GM19395 (cell line): ENCODE measurements around the gene ARFGEF3.
"Not testable (repeated sequence)": the region's sequence is repeated elsewhere in the genome, so short reads cannot be mapped to it uniquely, and the experiment has no call there.

Experiments
- ATAC-seq: cut with Tn5 transposase; IDR thresholded peaks from one replicate; pipeline ENCODE4 v1.9.1; 2021; ENCODE audit warnings: mild to moderate bottlenecking, moderate library complexity; ENCODE audit not compliant: unreplicated experiment

ARFGEF3 gene

GRCh38 chr6:138161338-138162110 lies at the start of gene ARFGEF3:
TSS of gene ARFGEF3 (plus strand) at chr6:138161939. CDS start at chr6:138162087, 148 bp downstream.
- peak; percentile 64 for ATAC-seq

- no peak for ATAC-seq
These were observed 48.0 kb upstream of the ARFGEF3 start for GRCh38 chr6:138113588-138114210.

GRCh38 chr6:138115201-138115600 lies 46.5 kb upstream of the ARFGEF3 start:
- no peak for ATAC-seq

DNA sequence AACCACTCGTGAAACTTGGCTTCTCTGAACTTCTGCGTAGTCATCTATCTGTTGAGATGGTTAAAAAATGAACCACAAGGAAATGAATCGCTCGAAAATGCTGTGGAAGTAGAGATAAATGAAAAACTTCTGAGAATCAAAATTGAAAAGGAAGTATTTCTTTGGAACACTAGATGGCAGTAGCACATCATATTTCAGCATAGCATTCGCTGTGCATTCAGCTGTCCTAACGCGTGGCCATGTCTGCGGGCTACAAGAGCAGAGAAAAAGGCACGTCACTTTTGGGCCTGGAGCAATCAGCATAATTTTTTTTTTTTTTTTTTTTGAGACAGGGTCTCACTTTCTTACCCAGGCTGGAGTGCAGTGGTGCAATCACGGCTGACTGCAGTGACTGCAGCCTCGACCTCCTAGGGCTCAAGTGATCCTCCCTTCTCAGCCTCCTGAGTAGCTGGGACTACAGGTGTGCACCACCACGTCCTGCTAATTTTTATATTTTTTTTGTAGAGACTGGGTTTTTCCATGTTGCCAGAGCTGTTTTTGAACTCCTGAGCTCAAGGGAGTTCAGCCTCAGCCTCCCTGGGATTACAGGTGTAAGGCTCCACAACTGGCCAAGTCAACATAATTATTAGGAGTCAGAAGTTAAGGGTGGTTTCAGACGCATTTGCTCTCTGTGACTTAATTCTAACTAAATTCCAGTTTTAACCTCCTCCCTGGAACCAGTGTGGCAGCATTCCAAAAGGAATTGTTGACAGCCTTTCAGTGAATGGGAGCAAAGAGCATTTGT lies 45.7 kb upstream of the ARFGEF3 start:
- peak; percentile 82 for ATAC-seq

DNA sequence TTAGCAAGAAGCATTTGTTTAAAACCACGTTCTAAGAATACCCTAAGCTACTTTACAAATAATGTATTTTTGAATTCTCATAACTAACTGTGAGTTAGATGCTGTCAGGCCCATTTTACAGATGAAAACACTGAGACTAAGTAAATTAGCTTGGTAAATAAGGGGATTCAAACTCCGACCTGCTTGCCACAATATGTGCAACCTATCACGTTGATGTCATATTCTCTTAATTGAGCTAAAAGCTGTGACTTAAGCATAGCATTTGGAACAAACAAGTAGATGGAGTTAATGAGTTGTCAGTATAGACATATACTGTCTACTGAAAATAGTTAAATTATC lies 45.1 kb upstream of the ARFGEF3 start:
- ATAC-seq = no peak

GRCh38 chr6:138117376-138117914 lies 44.3 kb upstream of the ARFGEF3 start:
- ATAC-seq = no peak

DNA sequence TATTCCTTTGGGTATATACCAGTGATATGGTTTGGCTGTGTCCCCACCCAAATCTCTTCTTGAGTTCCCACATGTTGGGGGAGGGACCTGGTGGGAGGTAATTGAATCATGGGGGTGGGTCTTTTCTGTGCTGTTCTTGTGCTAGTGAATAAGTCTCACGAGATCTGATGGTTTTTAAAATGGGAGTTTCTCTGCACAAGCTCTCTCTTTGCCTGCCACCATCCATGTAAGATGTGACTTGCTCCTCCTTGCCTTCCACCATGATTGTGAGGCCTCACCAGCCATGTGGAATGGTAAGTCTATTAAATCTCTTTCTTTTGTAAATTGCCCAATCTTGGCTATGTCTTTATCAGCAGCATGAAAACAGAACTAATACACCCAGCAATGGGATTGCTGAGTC lies 42.5 kb upstream of the ARFGEF3 start:
- ATAC-seq = not testable (repeated sequence)

DNA sequence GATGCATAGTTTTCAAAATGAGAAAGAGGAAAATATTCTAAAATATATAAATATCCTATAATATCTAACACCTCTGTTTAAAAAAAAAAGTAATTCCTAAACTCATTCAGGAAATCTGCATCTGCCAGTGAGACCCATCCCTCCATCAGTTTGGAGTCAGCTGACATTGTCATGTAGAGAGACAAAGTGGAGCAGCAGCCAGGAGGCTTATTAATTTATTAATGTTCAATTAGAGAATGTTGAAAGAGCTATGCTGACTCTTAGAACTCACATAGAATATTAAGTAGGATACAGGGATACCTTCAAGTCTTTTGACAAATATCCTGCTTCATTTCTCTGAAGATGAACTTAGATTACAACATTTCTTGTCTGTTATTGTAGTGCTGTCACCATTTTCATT lies 41.8 kb upstream of the ARFGEF3 start:
- ATAC-seq = no peak

GRCh38 chr6:138124096-138124495 lies 37.6 kb upstream of the ARFGEF3 start:
- ATAC-seq = no peak

GRCh38 chr6:138128096-138128495 lies 33.6 kb upstream of the ARFGEF3 start:
- no peak for ATAC-seq

DNA sequence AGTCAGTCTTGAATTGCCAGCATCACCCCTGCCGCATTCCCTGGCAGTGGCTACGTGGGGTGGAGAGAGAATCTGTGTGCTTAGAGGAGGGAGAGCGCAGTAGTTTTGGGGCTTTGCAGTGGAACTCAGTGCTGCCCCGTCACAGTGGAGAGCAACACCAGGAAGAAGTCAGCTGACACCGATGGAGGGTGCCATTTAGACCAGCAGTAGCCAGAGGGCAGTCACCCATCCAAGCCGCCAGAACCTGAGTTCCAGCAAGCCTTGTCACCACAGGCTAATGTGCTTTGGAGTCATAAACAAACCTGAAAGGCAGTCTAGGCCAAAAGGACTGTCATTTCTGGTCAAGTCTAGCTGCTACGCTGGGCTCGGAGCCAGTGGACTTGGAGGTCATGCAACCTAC lies 32.5 kb upstream of the ARFGEF3 start:
- no peak for ATAC-seq

GRCh38 chr6:138142806-138143205 lies 18.9 kb upstream of the ARFGEF3 start:
- ATAC-seq = no peak

- ATAC-seq = peak; percentile 82
These were observed 16.3 kb upstream of the ARFGEF3 start for GRCh38 chr6:138145402-138145801.

DNA sequence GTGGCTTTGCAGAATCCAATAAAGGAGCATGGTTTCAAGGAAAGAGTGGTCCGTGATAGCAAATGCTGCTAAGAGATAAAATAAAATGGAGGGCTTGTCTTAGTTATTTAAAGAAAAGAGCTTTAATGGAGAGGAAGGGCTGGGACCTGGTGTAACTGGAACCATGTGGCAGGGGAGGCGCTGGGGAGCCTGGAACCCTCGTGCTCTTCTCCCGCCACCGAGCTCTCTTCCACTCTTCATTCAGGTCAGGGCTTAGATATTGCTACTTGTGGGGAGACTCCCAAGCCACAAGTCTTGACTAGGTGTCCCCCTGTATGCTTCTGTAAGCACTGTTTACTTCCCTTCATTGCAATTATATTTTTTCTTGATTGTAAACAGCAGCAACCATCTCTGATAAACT lies 15.2 kb upstream of the ARFGEF3 start:
- ATAC-seq = no peak

GRCh38 chr6:138155443-138155842 lies 6.3 kb upstream of the ARFGEF3 start:
- ATAC-seq = no peak

- ATAC-seq = no peak
These were observed 3.6 kb upstream of the ARFGEF3 start for GRCh38 chr6:138157986-138158638.

- ATAC-seq = no peak
These were observed 2.5 kb upstream of the ARFGEF3 start for GRCh38 chr6:138159246-138159645.

- no peak for ATAC-seq
These were observed 1.2 kb upstream of the ARFGEF3 start for GRCh38 chr6:138160329-138161087.

DNA sequence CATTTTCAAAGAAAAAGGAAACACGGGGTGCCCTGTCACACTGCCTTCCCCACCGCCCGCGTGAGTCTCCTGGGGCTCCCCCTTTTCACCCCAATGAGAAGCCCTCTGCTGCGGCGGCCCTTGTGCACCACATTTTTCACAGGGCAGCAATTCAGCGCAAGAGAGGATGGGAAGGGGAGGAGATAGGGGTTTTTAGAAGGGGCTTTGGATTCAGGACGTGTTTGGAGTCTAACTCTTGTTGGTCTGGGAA lies 726 bp upstream of the ARFGEF3 start:
- no peak for ATAC-seq

DNA sequence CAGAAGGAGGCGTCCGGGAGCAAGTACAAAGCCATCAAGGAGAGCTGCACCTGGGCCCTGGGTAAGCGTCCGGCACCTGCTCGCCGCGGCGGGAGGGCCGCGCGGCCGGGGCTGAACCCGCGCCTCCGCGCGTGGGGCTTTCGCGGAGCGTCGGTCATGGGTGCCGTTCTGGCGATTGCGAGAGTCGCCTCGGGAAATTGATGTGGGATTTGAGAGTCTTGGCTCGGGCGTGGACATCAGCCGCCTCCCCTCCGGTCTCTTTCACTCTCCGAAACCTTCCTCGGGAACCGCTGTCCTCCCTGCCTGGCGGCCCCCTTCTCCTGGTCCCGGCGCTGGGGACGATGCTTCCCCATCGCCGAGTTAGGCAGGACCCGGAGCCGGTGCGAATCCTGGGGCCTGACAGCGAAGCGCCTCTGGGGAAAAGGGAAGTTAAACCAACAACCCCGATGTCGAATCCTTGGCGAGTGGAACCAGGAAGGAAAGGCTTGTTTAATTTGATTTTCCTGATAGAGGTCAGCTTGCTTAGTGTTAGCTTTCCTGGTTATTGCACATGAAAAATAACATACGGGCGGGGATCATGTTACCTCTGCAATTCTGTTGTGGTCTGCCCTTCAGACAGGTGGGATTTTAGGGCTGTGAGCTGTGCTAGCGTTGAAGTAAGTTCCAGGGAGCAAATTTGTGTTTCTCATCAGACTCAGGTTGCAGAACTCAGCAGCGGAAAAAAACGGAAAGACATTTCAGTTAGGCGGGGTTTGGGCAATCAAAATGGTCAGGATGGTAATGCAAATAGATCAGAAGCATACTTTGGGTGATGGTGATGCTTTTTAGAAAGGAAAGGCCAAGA lies 594 bp downstream of the ARFGEF3 start:
- ATAC-seq = peak; percentile 48
